Measurements from ENCODE around the gene ADGRG7.
"Not testable (repeated sequence)": the region's sequence is repeated elsewhere in the genome, so short reads cannot be mapped to it uniquely, and the experiment has no call there.

The ADGRG7 gene

GRCh38 chr3:100640633-100641032 lies 31.2 kb downstream of the ADGRG7 start:
- in situ Hi-C loops (cut with MboI; ENCODE audit: low sequenced_read_pairs): no loop called here

GRCh38 chr3:100641471-100642032 lies 32.2 kb downstream of the ADGRG7 start:
- in situ Hi-C loops (cut with MboI; ENCODE audit: low sequenced_read_pairs): no loop called here

- in situ Hi-C loops (cut with MboI; ENCODE audit: low sequenced_read_pairs): no loop called here
Measured at GRCh38 chr3:100645913-100646312, 36.5 kb downstream of the ADGRG7 start.

GRCh38 chr3:100647171-100647570 lies 37.8 kb downstream of the ADGRG7 start:
- in situ Hi-C loops (cut with MboI; ENCODE audit: low sequenced_read_pairs): no loop called here

GRCh38 chr3:100647657-100648056 lies 38.3 kb downstream of the ADGRG7 start:
- in situ Hi-C loops (cut with MboI; ENCODE audit: low sequenced_read_pairs): no loop called here

- in situ Hi-C loops (cut with MboI; ENCODE audit: low sequenced_read_pairs): no loop called here
Measured at GRCh38 chr3:100650651-100651619, 41.5 kb downstream of the ADGRG7 start.

GRCh38 chr3:100653604-100654294 lies 44.3 kb downstream of the ADGRG7 start:
- in situ Hi-C loops (cut with MboI; ENCODE audit: low sequenced_read_pairs): no loop called here

GRCh38 chr3:100656945-100657344 lies 47.5 kb downstream of the ADGRG7 start:
- in situ Hi-C loops (cut with MboI; ENCODE audit: low sequenced_read_pairs): no loop called here

- in situ Hi-C loops (cut with MboI; ENCODE audit: low sequenced_read_pairs): not testable (repeated sequence)
Measured at GRCh38 chr3:100661294-100661693, 51.9 kb downstream of the ADGRG7 start.

- in situ Hi-C loops (cut with MboI; ENCODE audit: low sequenced_read_pairs): no loop called here
Measured at GRCh38 chr3:100662113-100662823, 52.9 kb downstream of the ADGRG7 start.

GRCh38 chr3:100665230-100665629 lies 55.8 kb downstream of the ADGRG7 start:
- in situ Hi-C loops (cut with MboI; ENCODE audit: low sequenced_read_pairs): no loop called here

- in situ Hi-C loops (cut with MboI; ENCODE audit: low sequenced_read_pairs): not testable (repeated sequence)
Measured at GRCh38 chr3:100666699-100667098, 57.3 kb downstream of the ADGRG7 start.

- in situ Hi-C loops (cut with MboI; ENCODE audit: low sequenced_read_pairs): not testable (repeated sequence)
Measured at GRCh38 chr3:100667316-100667715, 57.9 kb downstream of the ADGRG7 start.

- in situ Hi-C loops (cut with MboI; ENCODE audit: low sequenced_read_pairs): not testable (repeated sequence)
Measured at GRCh38 chr3:100670995-100671394, 61.6 kb downstream of the ADGRG7 start.

GRCh38 chr3:100681496-100681895 lies 72.1 kb downstream of the ADGRG7 start:
- in situ Hi-C loops (cut with MboI; ENCODE audit: low sequenced_read_pairs): no loop called here

GRCh38 chr3:100682056-100682853 lies 72.9 kb downstream of the ADGRG7 start:
- in situ Hi-C loops (cut with MboI; ENCODE audit: low sequenced_read_pairs): no loop called here

- in situ Hi-C loops (cut with MboI; ENCODE audit: low sequenced_read_pairs): no loop called here
Measured at GRCh38 chr3:100682854-100683760, 73.7 kb downstream of the ADGRG7 start.

GRCh38 chr3:100693225-100693624 lies 83.8 kb downstream of the ADGRG7 start:
- in situ Hi-C loops (cut with MboI; ENCODE audit: low sequenced_read_pairs): no loop called here

- in situ Hi-C loops (cut with MboI; ENCODE audit: low sequenced_read_pairs): no loop called here
Measured at GRCh38 chr3:100695696-100696095, 86.3 kb downstream of the ADGRG7 start.

Data from HL-60/S4 (cell line).